CD4-positive, alpha-beta T cell treated with Interleukin-2 at 100 ng/mL for 4 hours (primary cell): ENCODE results near the gene HTR2A.
A peak's percentile ranks its signal among the peaks of the same experiment; 100 is the strongest.

Source experiments
- DNase-seq: peaks from one replicate; pipeline ENCODE4 v3.0.0-alpha.2; 2020; ENCODE audit warnings: low spot score

HTR2A gene

DNA sequence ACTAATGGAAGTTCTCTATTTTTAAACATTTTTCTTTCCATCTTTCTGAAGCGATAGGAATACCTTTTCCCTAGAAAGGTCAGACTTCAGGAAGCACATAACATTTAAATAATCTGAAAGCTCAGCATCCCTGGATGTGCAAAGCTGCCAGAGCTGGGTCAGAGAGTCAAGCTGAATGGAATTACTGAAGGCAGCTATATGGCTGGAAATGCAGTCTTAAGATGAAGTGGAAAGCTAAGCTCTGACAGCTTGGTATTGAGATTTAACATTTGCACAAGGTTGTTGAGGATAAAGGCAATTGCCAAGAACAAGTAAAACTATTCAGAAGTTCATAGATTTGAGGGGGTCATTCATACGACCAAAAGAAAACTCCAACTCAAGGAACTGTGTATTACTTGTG, 28.8 kb downstream of the HTR2A start:
- DNase-seq, result no peak

DNA sequence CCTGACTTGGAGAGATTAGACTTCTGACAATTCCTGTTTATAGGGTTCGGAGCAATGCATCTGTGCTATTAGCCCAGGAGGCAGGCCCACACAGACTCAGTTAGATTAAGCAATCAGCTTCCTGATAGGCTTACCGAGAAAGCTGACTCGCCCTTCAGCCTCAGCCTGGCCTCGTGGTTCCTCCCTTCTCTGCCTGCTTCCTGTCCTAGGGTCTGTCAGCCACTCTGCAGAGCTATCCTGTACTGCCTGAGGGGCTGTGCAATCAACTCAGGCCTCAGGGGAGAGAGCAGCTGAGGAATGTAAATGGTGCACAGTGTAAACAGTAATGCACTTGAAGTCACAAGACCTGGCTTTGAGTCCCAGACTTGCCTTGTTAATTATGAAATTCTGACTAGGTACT, 30.7 kb downstream of the HTR2A start:
- no peak for DNase-seq

DNA sequence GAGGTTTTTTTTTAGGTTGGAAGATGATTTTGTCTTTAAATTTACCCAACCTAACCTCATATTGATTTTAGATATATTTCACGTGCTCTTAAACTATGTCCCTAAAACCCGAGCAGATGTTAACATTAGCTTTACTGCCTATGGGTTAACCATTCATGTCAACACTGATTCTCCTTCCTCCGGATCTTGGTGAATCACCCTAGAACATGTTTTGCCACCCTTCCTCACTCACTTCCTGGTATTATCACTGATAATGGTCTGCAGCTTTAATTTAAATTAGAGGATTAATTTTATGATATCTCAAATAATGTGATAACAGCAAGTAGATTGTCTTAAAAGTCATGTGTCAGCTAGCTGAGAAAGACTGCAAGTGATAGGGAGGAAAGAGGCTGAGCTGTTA, 31.9 kb downstream of the HTR2A start:
- no peak for DNase-seq

DNA sequence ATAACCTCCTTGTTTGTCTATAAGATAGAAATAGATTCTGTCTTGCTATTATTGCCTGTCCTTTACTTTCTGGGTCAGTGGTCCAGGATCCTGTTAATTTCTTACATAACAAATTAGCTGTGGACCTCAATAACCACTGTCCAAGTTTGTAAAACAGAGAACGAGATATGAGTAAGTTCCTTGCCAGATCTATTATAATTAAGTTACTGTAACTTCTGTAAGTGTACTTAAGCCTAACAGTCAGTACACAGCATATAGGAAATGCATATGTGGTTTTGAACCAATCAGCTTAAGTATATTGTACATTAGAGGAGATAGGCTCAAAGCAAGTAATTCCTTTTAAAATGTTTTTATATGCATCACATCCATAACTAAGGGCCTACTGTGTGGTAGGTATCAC, 34.9 kb downstream of the HTR2A start:
- DNase-seq, result no peak

DNA sequence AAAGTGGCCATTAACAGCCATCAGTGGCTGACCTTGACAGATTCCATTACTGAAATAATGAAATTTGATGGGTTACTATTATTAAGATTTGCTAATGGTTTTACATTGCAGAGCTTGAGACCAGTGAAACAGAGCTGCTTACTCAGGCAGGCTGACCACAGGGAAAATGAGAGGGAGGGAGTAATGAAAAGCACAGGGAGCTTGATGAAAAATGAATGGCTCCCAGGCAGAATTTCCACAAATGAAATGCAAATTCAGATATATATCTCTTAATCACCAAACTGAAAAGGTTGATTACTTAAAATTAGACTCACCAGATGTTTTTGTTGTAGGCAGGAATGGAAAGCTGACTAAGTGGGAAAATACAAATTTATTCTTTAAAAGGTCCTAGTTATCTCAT, 36.1 kb downstream of the HTR2A start:
- no peak for DNase-seq

DNA sequence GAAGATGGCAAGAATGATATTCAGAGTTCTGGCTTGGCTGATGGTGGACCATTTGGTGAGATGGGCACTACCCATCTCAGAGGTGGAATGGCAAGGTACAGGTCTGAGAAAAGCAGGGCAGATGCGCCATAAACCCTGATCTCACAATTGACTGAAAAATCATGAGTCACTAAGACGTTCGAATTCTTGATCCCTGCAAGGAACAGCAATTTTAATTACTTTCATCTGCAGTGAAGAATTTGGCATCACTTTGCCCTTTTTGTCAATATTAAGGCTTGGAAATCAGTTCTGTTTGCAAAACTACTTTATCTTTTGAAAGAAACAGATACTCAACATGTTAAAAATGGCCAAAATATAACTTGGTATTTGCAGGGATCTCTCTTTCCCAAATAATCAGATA, 38.1 kb downstream of the HTR2A start:
- no peak for DNase-seq

DNA sequence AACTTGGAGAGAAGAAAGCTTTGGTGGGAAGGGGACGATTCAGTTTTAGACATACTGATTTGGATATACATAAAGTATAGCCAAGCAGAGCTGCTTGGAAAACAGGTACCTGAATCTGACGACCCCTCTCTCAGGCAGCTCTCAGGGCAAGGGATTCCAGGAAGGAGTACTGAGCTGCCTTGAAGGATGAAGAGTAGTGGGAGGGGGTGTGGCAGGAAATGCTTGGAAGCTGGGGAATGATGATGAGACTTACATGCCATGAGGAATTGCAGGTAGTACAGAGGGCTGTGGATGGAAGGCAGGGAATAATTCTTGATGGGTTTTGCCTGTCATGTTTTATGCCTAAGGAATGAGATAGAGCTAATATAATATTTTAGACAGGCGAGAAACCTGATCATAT, 38.7 kb downstream of the HTR2A start:
- no peak for DNase-seq

DNA sequence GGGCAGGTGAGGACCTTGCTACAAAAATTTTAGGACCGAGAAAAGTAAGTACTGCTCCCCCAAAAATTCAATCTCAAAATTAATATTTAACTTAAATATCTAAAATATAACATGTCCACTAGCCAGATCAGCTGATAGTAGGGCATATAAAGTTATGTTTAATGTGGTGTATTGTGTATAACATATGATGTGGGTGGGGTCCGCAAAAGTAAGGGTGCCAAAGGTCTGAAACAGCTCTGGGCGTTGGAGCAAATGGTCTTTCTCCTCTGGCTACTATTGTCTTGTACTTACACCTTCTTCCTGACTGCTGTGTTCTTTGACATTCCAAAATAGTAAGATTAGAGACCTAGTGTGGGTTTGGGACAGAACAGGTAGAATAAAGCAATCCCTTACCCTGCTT, 41.2 kb downstream of the HTR2A start:
- DNase-seq, result no peak

DNA sequence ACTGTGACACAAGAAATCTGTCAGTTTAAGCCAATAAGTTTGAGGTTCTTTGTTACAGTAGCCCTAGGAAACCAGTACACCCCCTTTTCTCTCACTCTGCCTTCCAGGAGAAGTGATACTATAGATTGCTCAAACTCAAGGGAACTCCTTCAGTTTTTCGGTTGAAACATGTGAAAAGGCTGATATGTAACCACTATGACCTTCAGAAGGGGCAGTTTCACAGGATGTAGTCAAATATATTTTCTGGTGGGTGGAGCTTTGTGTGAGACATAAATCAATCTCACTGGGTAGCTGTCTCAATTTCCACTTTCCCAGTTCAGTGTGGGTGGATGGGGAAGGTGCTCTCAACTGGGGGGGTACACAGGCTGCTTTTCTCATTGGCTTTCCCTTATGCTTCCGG, 41.7 kb downstream of the HTR2A start:
- no peak for DNase-seq

DNA sequence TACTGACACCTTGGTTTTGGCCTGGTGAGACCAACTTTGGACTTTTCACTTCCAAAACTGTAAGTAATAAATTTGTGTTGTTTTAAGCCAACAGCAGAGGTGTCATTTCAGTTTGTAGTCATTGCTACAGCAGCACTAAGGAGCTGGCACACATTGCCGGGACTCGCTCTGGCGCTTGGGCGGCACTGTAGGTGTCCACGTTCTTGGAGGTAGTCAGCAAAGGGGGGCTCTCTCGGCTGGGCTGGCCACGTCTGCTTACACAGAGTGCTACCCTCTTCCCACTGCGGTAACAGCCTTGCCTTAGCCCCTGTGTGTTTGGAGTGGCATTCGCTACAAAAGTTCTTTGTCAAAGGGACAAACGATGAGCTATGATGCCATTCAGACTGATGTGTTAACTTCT, 44.7 kb downstream of the HTR2A start:
- DNase-seq, result no peak

DNA sequence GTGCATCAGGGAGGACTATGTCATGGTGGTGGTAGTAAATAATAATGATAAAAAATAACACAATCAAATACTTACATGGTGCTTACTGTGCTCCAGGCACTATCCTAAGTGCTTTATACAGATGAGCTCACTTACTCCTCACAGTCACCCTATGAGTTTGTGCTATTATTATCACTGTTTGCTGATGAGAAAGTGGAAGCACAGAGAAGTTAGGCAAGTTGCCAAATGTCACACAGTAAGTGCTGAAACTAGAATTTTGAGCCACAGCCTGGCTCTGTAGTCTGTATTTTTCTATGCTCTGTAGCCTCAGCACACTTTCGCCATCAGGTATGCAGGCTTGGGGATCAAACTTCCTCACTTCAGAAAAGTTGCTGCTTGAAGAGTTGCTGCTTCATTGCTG, 46.6 kb downstream of the HTR2A start:
- no peak for DNase-seq

DNA sequence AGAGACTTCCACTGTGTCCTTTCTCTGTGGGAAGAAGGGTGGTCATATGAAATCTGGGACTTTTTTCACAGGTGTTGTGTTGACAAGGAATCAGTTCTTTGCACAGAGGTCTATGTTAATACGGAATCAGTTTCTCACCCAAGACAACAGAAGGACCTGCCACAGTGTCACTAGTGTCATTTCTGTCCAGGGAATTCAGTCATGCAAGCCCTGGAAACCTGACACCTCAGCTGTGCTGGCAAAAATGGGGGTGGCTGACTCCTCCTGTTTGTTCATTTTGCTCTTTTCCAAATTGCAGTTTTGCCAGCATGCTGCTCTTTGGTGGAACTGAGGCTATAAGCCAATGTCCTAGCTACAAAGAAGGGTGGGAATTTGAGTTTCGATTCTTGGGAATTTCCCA, 50.1 kb downstream of the HTR2A start:
- no peak for DNase-seq

DNA sequence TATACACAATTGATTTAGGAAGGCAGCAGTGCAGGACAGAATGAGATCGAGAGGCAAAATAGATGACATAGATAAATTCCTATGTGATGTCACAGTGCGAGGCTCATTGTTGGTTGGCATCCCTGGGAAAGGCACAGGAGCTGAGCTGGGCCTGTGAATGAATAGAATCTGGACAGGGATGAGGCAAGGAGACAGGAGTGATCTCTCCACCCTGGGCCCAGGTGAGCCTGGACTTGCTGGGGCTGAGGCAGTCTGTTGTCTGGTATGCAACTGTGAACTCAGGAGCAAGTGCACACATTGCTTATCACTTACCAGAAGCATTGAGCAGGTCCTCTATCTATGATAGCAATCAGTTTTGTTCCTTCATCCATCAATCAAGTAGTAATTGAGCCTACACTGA, 51.7 kb downstream of the HTR2A start:
- no peak for DNase-seq

DNA sequence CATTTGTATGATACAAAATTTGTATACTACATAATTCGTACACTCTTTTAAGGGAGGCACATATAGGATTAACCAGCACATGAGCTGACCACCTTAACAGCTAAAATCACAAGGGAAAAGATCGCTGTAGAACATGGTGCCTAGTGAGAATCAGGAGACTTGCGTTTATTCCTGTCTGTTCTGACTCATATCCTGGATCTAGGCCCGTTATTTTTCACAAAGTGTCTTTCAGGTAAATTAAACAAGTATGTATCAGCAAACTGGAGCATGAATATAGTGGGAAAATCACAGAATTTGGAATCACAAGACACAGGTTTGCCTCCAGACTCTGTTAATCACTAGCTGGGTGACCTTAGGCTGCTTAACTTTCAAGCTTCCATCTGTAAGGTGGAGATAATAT, 52.4 kb downstream of the HTR2A start:
- no peak for DNase-seq

DNA sequence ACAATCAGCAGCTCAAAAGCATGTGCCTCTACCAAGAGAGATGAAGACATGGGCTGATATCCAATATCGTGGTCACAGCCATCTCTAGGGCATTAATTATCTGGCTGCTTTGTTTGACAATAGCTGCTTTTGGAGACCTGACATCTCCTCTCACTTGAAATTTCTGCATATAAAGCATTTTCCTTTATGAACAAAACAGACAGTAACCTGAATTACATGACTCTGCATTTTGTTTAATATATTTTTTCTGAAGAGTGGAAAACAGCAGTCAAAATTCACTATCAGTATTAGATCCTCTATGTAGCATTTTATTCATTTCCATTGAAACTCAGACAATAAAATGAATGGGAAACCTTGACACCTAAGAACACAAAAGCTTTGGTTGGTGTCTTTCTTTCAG, 57.5 kb downstream of the HTR2A start:
- DNase-seq, result no peak

DNA sequence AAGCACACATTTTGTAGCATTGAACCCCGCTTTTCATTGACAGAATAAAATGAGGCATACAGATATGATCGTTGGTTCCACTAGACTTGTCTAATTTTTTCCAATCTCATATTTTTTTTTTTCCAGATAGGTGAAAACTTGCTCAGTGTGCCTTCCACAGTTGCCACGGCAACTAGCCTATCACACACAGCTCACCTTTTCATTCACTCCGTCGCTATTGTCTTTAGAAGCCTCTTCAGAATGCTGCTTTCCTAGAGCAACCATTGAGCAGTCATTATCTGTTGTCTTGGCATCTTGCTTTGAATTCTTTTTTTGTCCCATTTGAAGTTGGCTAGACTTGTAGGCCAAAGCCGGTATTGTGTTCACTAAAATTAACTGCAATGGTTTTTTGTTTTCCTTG, 62.2 kb downstream of the HTR2A start:
- DNase-seq, result no peak

DNA sequence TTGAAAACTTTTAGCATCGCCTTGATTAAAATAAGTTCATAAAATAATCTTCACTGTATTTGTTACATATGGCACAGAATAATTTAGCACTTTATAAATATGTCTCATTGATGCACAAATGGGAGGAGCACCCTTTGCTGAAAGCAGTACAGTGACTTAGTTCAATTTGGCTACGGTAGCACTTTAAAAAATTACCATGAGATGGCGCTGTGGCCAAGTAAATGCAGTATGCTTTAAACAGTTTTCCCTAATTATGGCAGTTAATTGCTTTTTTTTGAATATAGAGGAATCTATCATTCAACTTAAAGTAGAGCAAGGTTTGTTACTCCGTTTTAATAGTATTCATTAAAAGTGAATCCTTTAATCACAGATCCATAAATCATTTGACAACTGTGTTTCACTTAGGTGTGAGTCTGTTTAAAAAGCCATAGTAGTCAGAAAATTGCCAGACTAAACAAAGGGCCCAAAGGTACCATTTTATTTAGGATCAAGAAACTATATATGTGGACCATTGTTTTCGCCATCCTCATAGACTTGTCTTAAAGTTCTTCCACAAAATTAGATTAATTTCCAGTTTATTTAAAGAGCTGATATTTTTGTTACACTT, 65.2 kb downstream of the HTR2A start:
- peak; percentile 45 for DNase-seq

DNA sequence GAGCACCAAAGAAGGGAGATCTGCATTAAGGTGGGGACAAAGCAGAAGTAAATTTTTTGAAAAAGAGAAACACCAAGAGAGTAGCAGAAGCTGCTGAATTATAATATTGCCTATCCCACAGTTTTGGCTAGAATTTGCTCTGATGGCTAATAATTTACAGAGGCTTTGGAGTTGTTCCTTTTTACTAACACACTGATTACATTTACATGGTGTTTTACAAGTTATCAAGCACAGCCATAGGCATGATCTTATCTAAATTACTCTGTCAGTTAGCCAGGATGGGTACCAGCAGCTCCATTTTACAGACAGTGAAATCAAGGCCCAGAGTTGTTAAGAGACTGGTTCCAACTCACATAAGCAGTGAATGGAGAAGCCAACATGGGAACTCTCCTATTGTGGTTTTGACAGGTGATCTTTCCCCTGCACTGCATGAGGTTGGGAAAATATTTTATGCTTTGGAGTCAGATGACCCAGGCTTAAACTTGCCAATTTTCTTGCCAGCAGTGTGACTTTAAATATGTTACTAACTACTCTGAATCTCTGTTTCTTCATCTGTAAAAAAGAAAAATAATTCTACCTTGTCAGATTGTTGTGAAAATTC, 66.3 kb downstream of the HTR2A start:
- no peak for DNase-seq

DNA sequence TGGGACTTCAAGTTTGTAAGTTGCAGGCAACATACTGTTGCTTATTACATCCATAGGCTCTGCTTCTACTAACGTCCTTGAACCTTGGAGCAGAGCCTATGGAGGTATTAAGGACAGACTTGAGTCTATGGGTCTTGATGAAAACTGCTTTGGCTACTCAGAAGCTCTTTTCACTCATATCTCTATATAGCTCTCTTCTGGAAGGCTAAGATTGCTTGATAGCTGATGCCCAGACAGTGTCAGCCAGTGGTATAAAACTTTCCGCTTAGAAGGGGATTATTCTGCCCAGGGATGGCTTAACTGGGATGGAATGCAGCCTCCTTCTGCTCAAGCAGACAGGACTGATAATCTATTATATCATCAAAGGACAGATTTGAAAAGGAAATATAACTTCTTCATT, 74.3 kb downstream of the HTR2A start:
- no peak for DNase-seq

DNA sequence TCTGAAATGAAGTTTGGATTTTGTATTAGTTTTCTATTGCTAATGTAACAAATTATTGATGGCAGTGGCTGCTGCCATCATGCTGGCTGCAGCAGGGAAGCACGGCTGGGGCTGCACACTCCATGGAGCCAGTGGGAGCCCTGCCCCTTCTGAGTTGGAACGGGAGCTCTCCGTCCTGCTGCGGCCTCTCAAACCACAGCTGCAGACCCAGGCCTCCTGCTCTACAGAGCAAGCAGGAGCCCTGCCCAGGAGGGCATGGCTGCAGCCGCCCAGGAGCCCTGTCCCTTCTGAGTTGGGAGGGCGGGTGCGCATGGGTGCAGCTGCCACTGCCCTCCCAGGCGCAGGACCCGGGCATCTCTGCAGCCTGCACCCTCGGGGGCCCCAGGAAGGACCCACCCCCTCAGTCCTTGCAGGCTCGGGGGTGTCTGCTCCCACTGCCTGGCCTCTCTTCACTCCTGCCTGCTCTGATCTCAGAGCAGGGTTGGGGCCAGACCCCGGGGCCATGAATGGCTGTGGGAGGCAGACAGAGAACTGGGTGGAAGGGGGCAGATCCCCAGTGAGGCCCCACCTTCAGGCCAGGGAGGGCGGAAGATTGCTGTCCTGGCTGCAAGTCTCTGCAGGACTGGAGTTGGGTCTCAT, 78.9 kb downstream of the HTR2A start:
- no peak for DNase-seq

DNA sequence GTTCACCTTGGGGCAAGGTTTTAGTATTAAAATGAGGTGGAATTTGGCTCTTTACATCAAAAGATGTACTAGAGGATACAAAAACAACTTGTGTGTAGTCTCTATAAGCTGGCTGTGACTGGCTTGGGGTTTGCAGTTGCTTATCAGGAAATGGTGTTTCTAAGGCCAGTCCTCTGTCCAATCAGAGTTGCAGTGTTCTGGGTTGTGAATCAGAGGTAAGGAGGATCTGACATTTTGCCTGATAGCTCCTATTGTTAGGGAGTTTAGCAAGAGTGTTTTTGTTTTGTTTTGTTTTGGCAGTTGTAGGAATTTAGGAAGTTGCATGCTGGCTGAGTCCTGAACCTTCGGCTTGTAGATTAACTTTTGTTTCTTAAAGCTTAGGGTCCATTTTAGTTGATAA, 79.8 kb downstream of the HTR2A start:
- no peak for DNase-seq

DNA sequence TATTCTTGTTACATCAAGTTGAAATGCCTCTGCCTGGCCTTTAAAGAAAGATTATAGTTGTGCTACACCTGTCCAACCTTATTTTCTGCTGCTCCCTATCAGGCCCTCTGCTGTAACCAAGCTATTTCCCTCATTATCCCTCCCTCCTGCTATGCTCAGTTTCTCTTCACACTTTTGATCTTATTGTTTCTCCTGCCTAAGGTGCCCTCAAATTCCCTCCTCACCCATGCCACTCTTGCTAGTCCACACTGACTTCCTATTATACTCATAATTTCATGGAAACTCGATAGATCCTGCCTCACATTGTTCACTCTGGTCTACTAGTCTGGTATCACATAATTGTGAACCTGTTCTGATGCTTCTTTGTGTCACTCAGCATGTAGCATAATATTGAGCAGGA, 80.5 kb downstream of the HTR2A start:
- no peak for DNase-seq

DNA sequence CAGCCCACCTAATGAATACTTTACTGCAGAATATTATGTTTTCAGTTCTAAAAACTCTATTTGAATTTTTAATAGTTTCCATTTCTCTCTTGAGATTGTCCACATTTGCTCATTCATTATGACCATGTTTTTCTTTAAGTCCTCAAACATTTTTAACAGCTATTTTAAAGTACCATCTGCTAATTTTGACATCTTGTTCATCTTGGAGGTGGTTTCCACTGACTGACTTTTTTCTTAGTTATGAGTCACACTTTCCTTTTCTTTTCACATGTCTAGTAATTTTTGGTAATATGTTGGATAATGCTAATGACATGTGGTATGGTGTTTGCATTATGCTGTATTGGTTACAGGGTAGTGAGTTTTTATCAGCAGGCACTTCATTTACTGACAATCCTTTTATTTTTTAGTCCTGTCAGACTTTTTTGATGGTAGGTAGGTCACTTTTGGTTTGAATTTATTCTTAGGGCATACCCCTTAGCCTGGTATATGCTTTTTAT, 84.5 kb downstream of the HTR2A start:
- DNase-seq, result no peak

DNA sequence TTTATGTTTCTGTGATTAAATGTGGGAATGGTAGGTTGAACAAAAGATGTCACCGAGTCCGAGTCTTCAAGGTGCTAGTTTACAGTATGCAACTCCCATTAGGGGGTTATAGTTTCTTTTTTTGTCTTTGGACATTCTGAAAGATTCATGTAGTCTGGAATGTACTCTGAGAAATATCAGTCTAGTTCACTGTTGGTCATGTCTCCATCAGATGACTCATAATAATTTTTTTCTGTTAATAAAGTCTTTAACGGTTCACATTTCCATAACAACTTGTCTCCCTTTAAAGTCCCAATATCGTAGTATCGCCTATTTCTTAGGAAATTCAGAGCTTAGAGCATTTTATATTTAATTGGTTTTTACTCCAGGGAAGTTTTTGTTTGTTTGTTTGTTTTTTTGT, 86.4 kb downstream of the HTR2A start:
- DNase-seq, result no peak
